Anterior cingulate cortex (tissue), 58 donors: ENCODE data around the gene STX18.
"Not testable (repeated sequence)": the region's sequence is repeated elsewhere in the genome, so short reads cannot be mapped to it uniquely, and the experiment has no call there.

Experiments
- DNase-seq, 58 donors: peaks; one replicate each; lab custom pipeline; 2025; lab: John Stamatoyannopoulos, UW

STX18 gene

DNA sequence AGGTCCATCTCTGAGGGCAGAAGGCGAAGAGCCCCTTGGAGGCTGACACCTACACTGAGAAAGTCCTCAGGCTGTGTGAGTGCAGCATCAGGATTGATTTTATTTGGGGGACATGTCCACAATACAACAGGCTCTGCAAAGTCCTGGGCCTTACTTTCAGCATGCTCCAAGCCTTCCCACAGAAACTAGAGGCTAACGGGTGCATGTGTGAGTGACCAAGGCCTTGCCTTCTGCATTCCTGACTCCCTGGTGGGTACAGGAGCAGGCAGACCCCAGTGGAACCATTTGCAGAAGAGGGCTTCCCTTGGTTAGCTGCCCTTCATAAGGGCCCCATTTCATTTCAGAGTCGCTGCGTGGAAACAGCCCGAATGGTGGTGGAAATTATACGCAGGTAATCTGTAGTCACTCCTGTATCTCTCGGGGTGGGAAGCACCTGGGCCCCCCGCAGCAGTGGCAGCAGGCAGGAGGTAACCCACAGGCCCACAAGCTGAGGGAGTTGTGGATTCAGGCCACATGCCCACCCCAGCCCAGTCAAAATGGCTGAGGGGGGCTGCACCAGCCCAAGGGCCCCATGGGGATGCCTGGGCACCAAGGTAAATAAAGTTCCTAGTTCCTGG lies 117.2 kb downstream of the STX18 start:
- no peak for DNase-seq

DNA sequence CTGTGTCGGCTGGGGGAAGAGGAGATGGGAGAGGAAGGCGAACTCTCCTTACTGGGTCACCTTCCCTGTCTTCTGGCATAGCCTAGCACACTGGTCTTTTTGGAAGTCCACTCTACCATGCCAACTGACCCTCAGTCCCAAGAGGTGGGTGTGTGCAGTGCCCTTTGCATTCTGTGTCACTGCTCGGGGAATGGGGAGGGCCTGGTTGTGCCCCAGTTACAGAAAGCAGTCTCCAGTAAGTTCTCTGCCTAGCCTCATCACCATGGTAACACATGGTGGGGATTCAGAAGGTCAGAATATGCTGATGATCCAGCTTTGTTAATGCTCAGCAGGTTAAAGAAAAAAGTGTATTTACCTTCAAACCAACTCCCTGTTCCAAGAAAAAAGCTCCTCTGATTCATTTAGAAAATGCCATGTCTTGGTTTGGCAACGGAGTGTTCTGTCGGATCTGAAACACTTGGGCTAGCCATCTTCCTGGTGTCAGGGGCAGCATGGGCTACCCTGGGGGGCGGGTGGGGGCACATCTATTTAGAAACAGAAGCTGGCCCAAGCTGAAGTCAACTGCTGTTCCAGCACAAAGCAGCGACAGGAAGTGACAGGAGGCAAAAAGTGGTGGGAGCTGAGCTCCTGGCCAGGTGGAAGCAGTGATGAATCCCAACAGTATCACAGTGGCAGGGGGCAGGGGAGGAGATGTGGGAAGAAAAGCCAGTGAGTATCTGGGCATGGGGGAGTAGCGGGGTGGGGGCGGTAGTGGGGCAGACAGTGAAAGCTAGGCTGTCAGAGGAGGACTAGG lies 117.9 kb downstream of the STX18 start:
- DNase-seq, result no peak

DNA sequence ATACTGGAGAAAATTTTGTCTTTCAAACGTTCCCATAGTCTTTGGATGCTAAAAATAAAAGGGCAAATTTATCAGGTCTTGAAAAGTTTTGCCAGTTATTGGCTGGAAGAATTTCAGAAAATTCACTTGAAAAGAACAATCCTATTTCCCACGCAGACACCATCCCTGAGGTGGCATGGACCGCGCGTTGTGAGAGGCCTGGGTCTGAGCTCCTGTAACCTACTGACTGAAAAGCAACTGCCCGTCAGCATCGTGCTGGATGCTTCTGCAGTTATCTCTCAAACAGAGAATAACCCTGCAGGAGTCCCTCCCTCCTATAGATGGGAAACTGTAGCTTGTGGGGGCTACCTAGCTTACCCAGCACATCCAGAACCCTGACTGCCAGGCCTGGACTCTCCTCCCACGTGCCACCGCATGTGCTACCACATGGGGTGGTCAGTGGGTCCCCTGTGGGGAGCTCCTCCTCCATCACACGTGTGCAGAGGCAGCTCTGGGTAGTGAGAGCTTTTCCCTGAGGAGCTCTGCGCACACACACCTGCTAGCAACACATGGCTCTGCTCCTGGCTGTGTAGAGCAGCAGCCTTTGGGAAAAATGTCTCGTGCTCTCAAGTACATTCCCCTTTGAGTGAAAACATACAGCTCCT lies 118.9 kb downstream of the STX18 start:
- no peak for DNase-seq

DNA sequence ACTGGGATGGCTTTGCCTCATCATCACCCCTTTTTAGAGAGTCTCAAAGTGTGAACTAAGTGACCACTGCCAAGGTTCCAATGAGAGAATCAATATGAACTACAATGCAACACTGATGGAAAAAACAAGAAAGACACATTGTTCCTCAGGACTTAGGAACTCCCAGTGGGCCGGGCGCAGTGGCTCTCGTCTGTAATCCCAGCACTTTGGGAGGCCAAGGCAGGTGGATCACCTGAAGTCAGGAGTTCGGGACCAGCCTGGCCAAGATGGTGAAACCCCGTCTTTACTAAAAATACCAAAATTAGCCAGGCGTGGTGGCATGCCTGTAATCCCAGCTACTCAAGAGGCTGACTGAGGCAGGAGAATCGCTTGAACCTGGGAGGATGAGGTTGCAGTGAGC lies 119.7 kb downstream of the STX18 start:
- not testable (repeated sequence) for DNase-seq

DNA sequence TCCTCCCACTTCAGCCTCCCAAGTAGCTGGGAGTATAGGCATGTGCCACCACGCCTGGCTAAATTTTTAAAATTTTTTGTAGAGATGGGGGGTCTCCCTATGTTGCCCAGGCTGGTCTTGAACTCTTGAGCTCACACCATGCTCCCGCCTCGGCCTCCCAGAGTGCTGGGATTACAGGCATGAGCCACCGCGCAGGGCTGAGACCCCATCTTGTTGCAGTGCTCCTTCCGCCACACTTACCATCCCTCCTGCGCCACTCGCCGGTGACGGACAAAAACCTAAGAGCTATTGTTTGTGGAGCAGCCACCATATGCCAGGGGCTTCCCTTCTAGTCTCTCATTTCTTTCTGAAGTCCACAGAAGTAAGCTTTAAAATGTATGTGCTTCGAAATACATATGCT lies 120.5 kb downstream of the STX18 start:
- DNase-seq, result no peak

DNA sequence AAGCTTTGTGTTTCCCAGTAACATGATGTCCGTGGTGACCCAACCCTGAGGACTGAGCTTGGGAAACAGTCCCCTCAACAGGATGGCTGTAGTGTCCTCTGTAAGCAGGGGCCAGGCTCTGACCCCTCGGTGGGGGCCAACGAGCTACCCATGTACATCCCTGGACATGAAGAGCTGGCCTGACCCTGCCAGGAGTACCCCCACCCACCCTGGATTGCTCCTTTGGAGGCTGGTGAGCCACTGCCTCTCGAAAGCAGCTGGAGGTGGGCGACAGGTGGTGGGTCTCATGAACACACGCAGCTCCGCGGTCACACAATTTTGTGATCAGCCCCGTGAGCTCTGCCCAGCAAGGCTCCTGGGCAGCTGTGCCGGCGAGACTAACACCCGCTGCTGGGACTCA lies 121.4 kb downstream of the STX18 start:
- no peak for DNase-seq

DNA sequence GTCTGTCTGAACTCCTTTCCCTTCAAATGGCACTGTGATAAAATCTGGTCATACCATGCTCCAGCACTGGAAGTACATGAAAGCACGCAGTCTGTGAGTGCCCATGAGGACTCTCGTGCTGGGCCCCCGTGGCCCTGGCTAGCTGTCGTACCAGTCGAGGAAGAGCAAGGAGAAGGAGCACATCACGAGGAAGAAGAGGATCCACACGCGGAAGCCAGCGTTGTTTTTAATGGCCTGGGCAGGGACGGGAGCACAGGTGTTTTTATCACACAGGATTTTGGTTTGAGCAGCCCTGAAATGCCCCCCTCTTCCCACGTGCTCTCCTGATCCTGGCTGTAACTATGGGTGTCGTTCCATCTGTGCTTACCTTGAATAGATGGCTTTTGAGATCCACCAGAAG lies 122.0 kb downstream of the STX18 start:
- DNase-seq, result no peak

DNA sequence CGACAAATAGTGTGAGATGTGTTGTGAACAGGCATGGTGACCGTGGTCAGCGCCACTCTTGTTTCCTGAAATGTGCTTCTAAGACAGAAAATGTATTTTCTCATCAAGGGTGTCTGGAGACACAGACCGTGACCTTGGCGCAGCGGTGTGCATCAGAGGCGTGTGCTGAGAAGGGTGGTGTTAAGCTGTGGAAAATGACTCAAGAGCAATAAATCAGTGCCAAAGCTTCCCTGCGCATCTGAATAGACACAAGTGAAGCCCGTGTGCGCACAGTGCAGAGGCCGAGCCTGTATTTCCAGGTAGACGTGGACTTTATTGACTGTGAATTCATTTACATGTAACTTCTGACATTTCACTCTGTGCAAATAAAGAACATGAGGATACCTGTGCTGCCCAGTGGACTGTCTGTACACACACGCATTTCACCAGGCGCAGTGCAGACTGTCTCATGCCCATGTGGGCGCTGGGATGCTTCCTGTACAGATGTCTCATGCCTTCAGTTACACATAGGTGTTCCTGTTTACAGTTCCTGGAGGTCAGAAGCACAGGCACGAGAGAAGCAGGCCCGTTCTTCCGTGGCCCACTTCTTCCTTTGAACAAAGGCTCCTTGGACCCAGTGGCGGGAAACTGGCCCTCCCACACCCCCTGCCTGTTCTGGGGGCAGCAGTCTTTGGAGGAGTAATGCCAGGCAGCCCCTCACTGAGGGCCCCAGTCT lies 123.0 kb downstream of the STX18 start:
- DNase-seq, result no peak

DNA sequence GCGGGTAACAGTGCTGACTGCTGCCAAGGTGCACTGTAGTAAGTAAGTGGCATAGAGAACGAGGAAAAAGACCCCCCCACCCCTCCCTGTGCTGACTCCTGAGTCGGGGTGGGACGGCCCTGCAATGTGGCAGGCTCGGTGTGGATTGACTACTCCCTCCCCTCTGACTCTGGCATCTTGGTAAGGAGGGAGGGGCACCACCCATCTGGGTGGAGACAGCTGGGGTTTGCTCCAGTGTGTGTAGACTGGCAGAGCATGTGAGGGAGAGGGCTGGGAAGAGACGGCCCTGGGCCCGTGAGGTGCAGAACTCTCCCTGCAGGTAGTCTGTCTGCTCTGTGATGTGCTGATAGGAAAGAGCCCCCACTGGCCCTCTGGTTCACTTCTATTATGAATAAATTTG lies 124.0 kb downstream of the STX18 start:
- DNase-seq, result no peak

DNA sequence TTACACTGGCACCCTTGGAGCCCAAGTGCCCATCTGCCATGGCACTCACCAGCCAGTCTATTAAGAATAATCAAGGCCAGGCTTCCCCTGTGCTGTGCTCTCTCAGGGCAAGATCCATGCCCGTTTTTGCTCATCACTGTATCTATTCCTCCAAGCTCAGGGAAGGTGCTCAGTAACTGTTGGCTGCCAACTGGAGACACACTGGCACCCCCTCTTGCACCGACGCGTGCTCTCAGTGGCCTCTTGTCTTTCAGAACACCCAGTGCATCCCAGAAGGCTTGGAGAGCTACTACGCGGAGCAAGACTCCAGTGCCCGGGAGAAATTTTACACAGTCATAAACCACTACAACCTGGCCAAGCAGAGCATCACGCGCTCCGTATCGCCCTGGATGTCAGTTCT lies 124.9 kb downstream of the STX18 start:
- DNase-seq, result no peak

DNA sequence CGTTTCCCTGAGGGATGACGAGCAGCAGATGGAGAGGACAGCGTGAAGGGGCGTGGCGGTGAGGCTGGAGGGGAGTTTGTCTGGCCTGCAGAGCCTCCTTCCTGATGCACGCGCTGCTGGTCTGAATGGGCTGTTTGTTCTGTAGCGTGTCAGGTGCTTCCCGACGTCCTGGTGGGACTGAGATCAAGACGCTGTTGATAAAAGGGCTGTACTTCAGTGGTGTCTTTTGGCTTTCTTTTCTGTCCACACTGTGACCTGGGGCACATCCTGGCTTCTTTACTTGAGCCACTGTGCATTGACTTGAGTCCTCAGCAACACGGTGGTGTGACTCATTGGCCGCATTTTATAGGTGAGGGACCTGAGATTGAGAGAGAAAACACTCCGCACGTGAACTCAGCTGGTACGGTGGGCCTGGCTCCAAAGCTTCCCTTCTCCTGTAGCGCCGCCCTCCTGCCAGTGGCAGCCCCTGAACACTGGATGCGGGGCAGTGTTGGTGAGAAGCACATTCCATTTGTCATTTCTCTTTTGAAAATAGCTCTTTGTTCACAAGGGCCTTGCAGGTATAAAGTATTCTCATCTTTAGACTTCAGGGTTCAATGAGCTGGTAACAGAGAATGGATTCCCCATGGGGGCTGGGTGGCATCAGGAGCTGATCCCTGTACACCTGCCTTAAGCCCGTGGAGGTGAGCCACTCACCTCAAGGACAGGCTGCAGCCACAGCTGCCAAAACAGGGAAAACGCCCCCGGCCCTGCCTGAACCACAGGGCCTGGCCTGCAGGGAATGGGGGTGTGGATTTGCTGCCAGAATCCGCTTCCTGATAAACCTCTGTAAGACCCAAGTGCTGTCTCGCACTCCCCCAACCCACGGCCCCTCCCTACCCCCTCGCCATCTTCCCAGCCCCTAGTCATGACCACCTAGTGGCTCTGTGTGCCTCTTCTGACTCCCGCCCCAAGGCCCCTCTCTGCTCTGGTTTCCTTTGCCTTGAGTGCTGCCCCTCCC lies 125.7 kb downstream of the STX18 start:
- no peak for DNase-seq

DNA sequence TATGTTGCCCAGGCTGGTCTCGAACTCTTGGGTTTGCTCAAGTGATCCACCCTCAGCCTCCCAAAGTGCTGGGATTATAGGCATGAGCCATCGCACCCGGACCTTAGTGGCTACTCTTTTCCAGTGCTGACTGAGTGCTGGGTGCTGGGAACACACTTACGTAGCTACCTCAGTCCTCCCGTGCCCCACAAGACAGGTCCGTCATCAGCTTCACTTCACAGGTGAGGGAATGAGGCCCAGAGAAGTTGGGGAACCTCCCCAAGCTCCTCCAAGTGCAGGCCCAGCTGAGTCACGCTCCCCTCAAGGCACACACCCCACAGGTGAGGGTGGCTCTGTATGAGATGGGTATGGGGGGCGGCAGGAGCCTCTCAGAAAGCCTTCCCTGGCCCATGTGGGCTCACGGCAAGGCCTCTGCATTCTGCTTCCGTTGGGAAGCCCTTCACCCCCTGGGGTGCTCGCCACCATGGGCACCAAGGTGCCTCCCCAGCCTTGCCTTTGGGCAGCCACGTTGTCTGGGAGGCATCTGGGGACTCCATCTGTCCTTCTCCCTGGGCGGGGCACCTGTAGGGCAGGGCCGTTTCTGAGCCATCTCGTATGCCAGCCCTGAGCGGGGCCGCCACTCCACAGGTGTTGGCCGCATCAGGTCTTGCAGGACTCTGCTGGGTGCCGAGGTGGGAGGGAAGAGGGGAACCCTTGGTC lies 126.6 kb downstream of the STX18 start:
- DNase-seq, result no peak

DNA sequence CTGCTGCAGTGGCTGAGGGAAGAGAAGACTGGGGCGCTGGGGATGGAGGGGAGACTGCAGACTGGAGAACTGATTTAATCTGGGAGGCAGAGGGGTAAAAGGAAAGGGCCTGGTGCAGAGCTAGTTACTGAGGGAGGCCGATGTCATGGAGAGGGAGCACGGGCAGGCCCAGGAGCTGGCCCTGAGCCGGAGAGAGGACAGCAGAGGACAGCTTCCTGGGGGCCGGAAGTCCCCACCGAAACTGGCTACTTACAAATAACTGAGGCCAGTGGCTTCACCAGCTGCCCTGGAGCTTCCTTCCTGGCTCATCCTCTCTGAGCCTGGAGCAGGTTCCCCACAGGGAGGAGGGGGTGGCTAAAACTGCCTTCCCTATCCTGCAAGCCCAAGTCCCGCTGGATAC lies 128.0 kb downstream of the STX18 start:
- DNase-seq, result no peak

DNA sequence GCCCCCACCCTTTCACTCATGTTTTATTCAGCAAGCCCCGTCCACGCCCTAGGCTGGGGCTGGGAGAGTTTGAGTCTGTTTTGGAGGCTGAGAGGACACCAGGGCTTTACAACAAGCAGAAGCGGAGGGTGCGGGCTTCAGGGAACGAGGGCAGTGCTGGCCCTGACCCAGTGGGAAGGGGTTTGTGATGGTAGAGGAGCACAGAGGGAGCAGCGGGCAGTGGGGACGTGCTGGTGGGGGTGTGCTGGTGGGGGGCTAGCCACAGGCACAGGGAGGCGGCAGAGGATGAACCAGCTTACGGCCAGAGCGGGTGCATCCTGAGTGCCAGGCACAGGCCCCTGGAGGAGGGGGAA lies 128.5 kb downstream of the STX18 start:
- no peak for DNase-seq

DNA sequence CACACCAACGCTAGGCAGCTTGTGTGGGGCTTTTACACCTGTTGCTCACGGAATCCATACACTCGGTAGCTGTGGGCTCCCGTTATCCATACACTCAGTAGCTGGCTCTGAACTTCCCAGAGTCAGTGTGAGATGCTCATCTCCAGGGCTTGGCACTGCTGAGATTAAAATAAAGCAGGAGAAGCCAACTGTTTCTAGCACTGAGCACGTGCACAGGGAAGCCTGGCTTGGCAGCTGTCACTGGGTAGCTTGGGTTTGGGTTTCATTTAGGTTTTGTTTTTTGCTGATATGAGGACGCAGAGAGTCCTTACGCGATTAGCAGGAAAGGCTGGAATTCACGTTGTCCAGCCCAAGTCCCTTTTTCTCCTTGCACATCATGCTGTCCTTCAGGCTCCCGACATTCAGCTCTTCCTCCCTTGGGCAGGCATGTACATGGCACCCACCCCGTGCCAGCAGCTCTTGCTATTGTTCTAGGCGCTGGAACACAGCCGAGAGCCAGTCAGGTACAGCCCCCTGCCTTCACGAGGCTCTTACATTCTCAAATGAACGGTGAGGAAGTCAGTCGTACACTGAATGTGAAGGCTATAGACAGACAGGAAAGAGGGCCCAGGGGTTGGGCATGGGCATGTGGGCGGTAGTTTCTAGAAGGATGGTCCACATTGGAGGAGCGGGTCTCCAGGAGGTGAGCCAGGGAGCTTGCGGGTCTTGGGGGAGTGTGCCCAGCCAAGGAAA lies 129.0 kb downstream of the STX18 start:
- no peak for DNase-seq

DNA sequence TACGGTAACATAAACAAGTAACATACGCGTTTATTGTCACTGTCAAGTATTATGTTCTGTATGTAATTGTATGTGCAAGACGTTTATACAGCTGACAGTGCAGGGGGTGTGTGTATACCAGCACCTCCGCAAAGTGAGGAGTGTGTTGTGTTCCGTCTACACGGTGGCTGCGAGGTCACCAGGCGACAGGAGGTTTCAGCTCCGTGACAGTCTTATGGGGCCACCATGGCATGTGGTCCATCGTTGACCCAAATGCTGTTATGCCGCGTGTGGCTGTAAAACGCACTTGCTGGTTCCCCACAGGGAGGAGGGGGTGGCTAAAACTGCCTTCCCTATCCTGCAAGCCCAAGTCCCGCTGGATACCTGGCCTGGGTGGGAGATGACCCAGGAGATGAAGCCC lies 129.9 kb downstream of the STX18 start:
- no peak for DNase-seq

DNA sequence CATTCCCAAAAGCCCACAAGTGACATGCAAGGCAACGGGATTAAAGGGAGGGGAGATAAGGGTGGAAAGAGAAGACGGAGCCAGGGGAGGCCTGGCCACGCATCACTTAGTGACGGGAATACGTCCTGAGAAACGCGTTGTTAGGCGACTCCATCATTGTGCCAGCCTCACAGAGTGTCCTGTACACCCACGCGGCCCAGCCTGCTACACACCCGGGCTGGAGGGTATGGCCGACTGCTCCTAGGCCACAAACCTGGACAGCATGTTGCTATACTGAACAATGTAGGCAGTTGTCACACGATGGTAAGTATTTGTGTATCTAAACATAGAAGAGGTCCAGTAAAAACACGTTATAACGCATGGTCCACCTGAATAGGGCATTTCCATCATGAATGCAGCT lies 131.6 kb downstream of the STX18 start:
- DNase-seq, result no peak

DNA sequence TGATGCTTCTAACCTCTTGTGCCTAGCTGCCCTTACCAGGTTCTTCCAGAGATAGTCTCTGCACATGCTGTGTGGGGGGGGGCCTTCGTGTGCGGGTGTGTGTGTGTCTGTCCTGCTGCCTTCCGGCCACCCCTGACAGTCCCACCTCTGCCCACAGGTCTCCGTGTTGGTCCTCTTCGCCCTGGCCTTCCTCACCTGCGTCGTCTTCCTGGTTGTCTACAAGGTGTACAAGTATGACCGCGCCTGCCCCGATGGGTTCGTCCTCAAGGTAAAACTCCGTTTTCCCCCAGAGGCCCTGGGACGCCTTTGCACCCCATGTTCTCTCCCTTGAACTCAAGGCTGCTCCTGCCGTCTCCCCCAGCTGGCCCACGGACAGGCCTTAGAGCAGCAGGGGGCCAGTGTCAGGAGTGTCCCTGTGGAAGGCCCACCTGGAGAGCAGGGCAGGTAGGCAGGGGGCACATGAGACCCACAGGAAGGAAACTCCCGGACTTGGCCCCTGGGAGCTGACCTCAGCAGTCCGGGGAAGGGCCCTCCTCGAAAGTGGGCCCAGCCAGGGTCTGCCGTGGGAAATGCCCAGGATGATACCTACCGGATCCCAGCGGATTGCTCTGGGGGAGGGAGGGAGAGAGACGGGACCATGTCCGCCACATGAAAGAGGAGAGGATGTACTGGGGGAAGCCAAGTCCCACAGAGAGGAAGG lies 132.3 kb downstream of the STX18 start:
- no peak for DNase-seq
